SU-DHL-6 (cell line): Measurements from ENCODE around the gene IL22RA2.

ENCODE experiments used
- H2AFZ ChIP-seq: fragments of 200-600 bp; sonication (generic); 2 replicates; pipeline ENCODE4 v1.6.1; 2014; ENCODE audit warnings: low read depth, mild to moderate bottlenecking, moderate library complexity, mixed read lengths, antibody characterized with exemption, low read length; ENCODE audit not compliant: severe bottlenecking
- H3F3A ChIP-seq: fragments of 200-600 bp; shearing (Covaris generic); 2 replicates; pipeline ENCODE4 v1.6.0; 2016; ENCODE audit warnings: antibody characterized with exemption, mild to moderate bottlenecking; ENCODE audit not compliant: insufficient read depth
- H3K27ac ChIP-seq: fragments of 200-600 bp; sonication (generic); 2 replicates; pipeline ENCODE4 v1.5.1; 2016; ENCODE audit warnings: low read depth, mild to moderate bottlenecking, low read length, moderate library complexity, mixed read lengths
- H3K27me3 ChIP-seq: fragments of 200-600 bp; sonication (generic), shearing (Covaris generic); 2 replicates; pipeline ENCODE4 v1.6.0; 2014; ENCODE audit warnings: mild to moderate bottlenecking, low read length
- H3K36me3 ChIP-seq: fragments of 200-600 bp; sonication (generic); 2 replicates; pipeline ENCODE4 v1.6.1; 2014; ENCODE audit warnings: mild to moderate bottlenecking, low read length, mixed read lengths
- H3K4me2 ChIP-seq: fragments of 300-600, 200-600 bp; shearing (Covaris generic), sonication (generic); 2 replicates; pipeline ENCODE4 v1.6.0; 2014; ENCODE audit warnings: low read length, low read depth, mild to moderate bottlenecking; ENCODE audit not compliant: poor library complexity, severe bottlenecking
- H3K4me3 ChIP-seq: fragments of 200-600 bp; sonication (generic); 2 replicates; pipeline ENCODE4 v1.5.1; 2014; ENCODE audit warnings: antibody characterized with exemption, low read length, mild to moderate bottlenecking, mixed read lengths; ENCODE audit not compliant: insufficient read depth, poor library complexity, severe bottlenecking
- H3K79me2 ChIP-seq: fragments of 200-600 bp; sonication (generic); 2 replicates; pipeline ENCODE4 v1.6.1; 2014; ENCODE audit warnings: mild to moderate bottlenecking, low read length, moderate library complexity; ENCODE audit not compliant: insufficient read depth
- H3K9ac ChIP-seq: fragments of 200-600 bp; sonication (generic); 2 replicates; pipeline ENCODE4 v1.7.0; 2014; ENCODE audit warnings: mild to moderate bottlenecking, low read length
- H3K9me2 ChIP-seq: fragments of 200-600 bp; sonication (generic); replicated peaks from 2 replicates; pipeline ENCODE4 v1.6.1; 2014; ENCODE audit warnings: low read length; ENCODE audit not compliant: insufficient read depth
- H3K9me3 ChIP-seq: fragments of 200-600 bp; sonication (generic); 2 replicates; pipeline ENCODE4 v1.6.1; 2014; ENCODE audit warnings: low read length, mixed read lengths; ENCODE audit not compliant: insufficient read depth
- H4K20me1 ChIP-seq: fragments of 200-600 bp; sonication (generic); 2 replicates; pipeline ENCODE4 v1.6.1; 2014; ENCODE audit warnings: low read depth, mild to moderate bottlenecking, antibody characterized with exemption, low read length, moderate library complexity, mixed read lengths
- CTCF ChIP-seq: fragments of 200-600 bp; sonication (generic); IDR thresholded peaks from one replicate; pipeline ENCODE4 v1.5.1; 2017; ENCODE audit warnings: antibody characterized with exemption, mild to moderate bottlenecking, low read length, moderate library complexity; ENCODE audit not compliant: insufficient read depth, poor library complexity, severe bottlenecking
- EZH2phosphoT487 ChIP-seq: fragments of 200-600 bp; sonication (generic), shearing (Covaris generic); conservative IDR thresholded peaks from 2 replicates; pipeline ENCODE4 v1.6.1; 2018; ENCODE audit warnings: mild to moderate bottlenecking, antibody characterized with exemption, low read length, moderate library complexity, mixed read lengths

IL22RA2 gene

DNA sequence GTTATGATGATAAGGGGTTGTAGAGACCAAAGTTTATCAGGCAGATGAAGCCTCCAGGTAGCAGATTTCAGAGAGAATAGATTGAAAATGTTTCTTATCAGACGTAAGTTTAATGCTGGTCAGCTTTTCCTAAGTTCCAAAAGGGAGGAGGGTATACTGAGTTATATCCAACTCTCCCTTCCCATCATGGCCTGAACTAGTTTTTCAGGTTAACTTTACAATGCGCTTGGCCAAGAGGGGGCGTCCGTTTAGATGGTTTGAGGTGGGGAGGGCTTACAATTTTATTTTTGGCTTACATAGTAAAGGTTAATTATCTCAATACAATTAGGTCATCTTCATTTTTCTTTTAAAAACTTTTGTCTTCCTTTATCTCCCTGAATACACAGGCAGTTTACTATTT lies 19.4 kb upstream of the IL22RA2 start:
- Histone ChIP-seq H3K4me3 (no peak overlapping the region), H3K36me3 (peaks cover 11% of the 10 kb centered on the region), H3K27me3 (no peaks in the 10 kb centered on the region), H3K27ac (no peak overlapping the region), H3K9me3 (peaks cover 11% of the 10 kb centered on the region; the same call in 1 of the 2 replicates), H3K9me2 (no peaks in the 10 kb centered on the region), H3F3A (no peaks in the 10 kb centered on the region), H3K4me2 (no peak overlapping the region), H2AFZ (no peak overlapping the region), H3K9ac (no peak overlapping the region), H3K79me2 (no peaks in the 10 kb centered on the region), H4K20me1 (no peaks in the 10 kb centered on the region)
- no peak for TF ChIP-seq EZH2phosphoT487
- TF ChIP-seq CTCF: no peak

- no peak for TF ChIP-seq CTCF
- TF ChIP-seq EZH2phosphoT487: no peak
- no peaks in the 10 kb centered on the region for H3F3A ChIP-seq
- peaks cover 6% of the 10 kb centered on the region; the same call in 1 of the 2 replicates for H3K36me3 ChIP-seq
- no peak overlapping the region for H2AFZ ChIP-seq
- peaks cover 20% of the 10 kb centered on the region; the same call in 1 of the 2 replicates for H3K9me3 ChIP-seq
- no peaks in the 10 kb centered on the region for H3K27me3 ChIP-seq
- H3K27ac ChIP-seq: no peak overlapping the region
- no peak overlapping the region for H3K9ac ChIP-seq
- H3K79me2 ChIP-seq: no peaks in the 10 kb centered on the region
- H3K4me2 ChIP-seq: no peak overlapping the region
- no peak overlapping the region for H3K4me3 ChIP-seq
- H3K9me2 ChIP-seq: no peaks in the 10 kb centered on the region
- no peaks in the 10 kb centered on the region for H4K20me1 ChIP-seq
Observed at GRCh38 chr6:137191670-137192069, 18.2 kb upstream of the IL22RA2 start.

DNA sequence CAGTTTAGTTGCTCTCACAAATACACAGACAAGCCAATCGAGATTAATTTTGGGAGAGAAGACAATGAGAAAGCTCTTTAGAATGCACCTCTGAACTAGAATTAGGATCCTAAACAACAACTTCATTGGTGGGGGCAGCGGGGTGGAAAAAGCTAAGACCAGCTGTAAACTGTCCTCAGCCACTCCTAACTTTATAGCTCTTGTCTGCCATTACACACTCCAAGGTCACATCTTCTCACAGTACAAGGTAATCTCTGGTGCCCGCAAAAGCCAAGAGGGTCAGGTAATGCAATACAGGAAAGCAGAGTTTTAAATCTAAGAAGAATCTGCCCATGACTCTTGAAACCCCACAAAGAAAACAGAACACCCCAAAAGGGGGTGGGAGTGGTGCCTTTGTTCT lies 17.8 kb upstream of the IL22RA2 start:
- no peak overlapping the region for H2AFZ ChIP-seq
- H3F3A ChIP-seq: no peaks in the 10 kb centered on the region
- no peaks in the 10 kb centered on the region for H3K27me3 ChIP-seq
- no peak overlapping the region for H3K27ac ChIP-seq
- H4K20me1 ChIP-seq: no peaks in the 10 kb centered on the region
- peaks cover 5% of the 10 kb centered on the region; the same call in 1 of the 2 replicates for H3K36me3 ChIP-seq
- H3K4me3 ChIP-seq: no peak overlapping the region
- no peak overlapping the region for H3K4me2 ChIP-seq
- H3K9me3 ChIP-seq: peaks cover 21% of the 10 kb centered on the region; the same call in 1 of the 2 replicates
- H3K9me2 ChIP-seq: no peaks in the 10 kb centered on the region
- TF ChIP-seq EZH2phosphoT487: no peak
- no peaks in the 10 kb centered on the region for H3K79me2 ChIP-seq
- H3K9ac ChIP-seq: no peak overlapping the region

GRCh38 chr6:137190583-137191094 lies 17.2 kb upstream of the IL22RA2 start:
- no peak overlapping the region for H2AFZ ChIP-seq
- H3F3A ChIP-seq: no peaks in the 10 kb centered on the region
- no peaks in the 10 kb centered on the region for H3K79me2 ChIP-seq
- H3K27ac ChIP-seq: no peak overlapping the region
- no peak overlapping the region for H3K4me3 ChIP-seq
- TF ChIP-seq CTCF (no peak), EZH2phosphoT487 (no peak)
- no peaks in the 10 kb centered on the region for H3K27me3 ChIP-seq
- H3K4me2 ChIP-seq: no peak overlapping the region
- H4K20me1 ChIP-seq: no peaks in the 10 kb centered on the region
- H3K9me2 ChIP-seq: no peaks in the 10 kb centered on the region
- peaks cover 5% of the 10 kb centered on the region; the same call in 1 of the 2 replicates for H3K36me3 ChIP-seq
- no peak overlapping the region for H3K9ac ChIP-seq
- peaks cover 21% of the 10 kb centered on the region; the same call in 1 of the 2 replicates for H3K9me3 ChIP-seq
